Peyer's patch (tissue), 4 donors: Measurements from ENCODE around the gene PPIL6.

Experiments used
- POLR2A ChIP-seq, 2 donors: fragments of 450-650 bp; IDR thresholded peaks; one replicate each; pipeline ENCODE4 v1.5.1; 2017; ENCODE audit warnings: antibody characterized with exemption in 2 of 2, mild to moderate bottlenecking in 2 of 2, moderate library complexity in 2 of 2
- TF ChIP-seq, protein P1 (sequence below), 6 experiments: fragments of 450-650 bp in 4 of 6; fragments of 200-600 bp in 2 of 6; sonication (generic) in 1 of 6; IDR thresholded peaks; one replicate each; pipeline ENCODE4 v1.5.1; 2017 to 2019; ENCODE audit warnings: antibody characterized with exemption in 6 of 6, mild to moderate bottlenecking in 3 of 6, moderate library complexity in 1 of 6

DNA sequence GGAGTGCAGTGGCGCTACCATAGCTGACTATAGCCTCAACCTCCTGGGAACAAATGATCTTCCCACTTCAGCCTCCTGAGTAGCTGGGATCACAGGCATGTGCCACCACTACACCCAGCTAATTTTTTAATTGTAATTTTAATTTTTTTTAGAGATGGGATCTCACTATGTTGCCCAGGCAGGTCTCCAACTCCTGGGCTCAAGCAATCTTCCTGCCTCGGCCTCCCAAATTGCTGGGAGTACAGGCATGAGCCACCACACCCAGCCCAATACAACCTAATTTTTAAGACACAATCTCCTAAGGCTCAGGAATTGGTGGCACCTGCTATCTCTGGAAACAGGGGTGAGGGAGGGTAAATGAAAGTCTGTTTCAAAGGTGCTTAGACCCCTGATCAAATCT, 36.8 kb upstream of the PPIL6 start:
- TF ChIP-seq, protein P1, sequence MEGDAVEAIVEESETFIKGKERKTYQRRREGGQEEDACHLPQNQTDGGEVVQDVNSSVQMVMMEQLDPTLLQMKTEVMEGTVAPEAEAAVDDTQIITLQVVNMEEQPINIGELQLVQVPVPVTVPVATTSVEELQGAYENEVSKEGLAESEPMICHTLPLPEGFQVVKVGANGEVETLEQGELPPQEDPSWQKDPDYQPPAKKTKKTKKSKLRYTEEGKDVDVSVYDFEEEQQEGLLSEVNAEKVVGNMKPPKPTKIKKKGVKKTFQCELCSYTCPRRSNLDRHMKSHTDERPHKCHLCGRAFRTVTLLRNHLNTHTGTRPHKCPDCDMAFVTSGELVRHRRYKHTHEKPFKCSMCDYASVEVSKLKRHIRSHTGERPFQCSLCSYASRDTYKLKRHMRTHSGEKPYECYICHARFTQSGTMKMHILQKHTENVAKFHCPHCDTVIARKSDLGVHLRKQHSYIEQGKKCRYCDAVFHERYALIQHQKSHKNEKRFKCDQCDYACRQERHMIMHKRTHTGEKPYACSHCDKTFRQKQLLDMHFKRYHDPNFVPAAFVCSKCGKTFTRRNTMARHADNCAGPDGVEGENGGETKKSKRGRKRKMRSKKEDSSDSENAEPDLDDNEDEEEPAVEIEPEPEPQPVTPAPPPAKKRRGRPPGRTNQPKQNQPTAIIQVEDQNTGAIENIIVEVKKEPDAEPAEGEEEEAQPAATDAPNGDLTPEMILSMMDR (IDR thresholded peaks at IDR 0.05), result no peak
- no peak for TF ChIP-seq POLR2A (IDR thresholded peaks at IDR 0.05)
